ENCODE measurements around the gene IGF2BP2. TPM values are rescaled to one million over a fixed set of nuclear protein-coding genes. Genes with fewer than 3 reads are reported as not detected.

The IGF2BP2 gene
- polyA plus RNA-seq, 2 of the 4 experiments (the other 2 are of a cell fraction): 2.2 to 6.1 TPM

DNA sequence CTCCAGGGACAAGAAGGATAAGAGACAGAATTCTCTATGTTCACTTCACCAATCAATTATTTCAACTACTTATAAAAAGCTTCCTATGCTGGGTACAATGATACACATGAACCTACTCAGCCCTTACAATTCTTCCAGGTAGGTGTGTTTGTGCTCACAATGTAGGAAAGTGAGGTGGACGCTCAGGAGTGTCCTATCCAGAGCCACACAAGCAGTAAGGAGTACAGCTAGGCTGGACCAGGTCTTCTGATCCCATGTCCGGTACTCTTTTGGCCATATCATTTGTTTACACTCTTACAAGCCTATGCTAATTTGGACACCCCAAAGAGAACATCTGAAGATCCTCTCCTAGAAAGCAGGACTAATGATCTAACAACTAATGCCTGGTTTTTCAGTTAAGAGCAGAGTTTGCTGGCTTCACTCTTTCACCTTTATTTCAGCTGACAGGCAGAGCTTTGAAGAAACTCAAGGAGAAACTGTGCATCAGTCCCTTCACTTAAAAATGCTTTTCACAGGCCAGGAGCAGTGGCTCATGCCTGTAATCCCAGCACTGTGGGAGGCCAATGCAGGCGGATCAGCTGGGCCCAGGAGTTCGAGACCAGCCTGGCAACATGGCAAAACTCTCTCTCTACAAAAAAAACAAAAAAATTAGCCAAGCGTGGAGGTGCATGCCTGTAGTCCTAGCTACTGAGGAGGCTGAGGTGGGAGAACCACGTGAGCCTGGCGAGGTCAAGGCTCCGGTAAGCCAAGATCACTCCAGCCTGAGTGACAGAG, 27.5 kb downstream of the IGF2BP2 start:
- DNase-seq (ENCODE audit: low read depth in 1 of 2, low spot score in 1 of 2): no peak
- CTCF ChIA-PET: interaction anchor here (1.0 to 1.8 kb wide), 4 partner anchors 10 to 146 kb away, joined by 3 to 5 read pairs (median 4); no protein-coding TSS in a partner anchor
- peak overlapping the region; percentile 71 for H3K4me2 ChIP-seq
- H3K4me1 ChIP-seq: peaks cover 25% of the 10 kb centered on the region
- 69% methylated on average over 8 of the region's 8 CpGs for WGBS (ENCODE audit: missing lambda C conversion rate)
- 0 out of 6 replicates have a peak overlapping the region, but pooled peaks of 1 of the 2 experiments have one; percentile 8 for H3K27ac ChIP-seq
- no peak for FAIRE-seq
- peak; percentile 58 to 60; a peak in 5 of 6 replicates for ATAC-seq
- TF ChIP-seq HOXB5 (CRISPR knock-in tag; IDR thresholded peaks at IDR 0.05) (no peak), CEBPB (IDR thresholded peaks at IDR 0.05) (no peak), NFE2L2 (conservative IDR thresholded peaks at IDR 0.05; ENCODE audit: low read length) (no peak), JUNB (IDR thresholded peaks at IDR 0.05) (no peak), BCL3 (IDR thresholded peaks at IDR 0.05) (no peak)
- TF ChIP-seq, protein P1, sequence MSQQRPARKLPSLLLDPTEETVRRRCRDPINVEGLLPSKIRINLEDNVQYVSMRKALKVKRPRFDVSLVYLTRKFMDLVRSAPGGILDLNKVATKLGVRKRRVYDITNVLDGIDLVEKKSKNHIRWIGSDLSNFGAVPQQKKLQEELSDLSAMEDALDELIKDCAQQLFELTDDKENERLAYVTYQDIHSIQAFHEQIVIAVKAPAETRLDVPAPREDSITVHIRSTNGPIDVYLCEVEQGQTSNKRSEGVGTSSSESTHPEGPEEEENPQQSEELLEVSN (IDR thresholded peaks at IDR 0.05; ENCODE audit: borderline replicate concordance, low read depth): no peak
- POLR2A ChIA-PET: interaction anchor here (0.6 kb wide), 1 partner anchor 140 kb away, joined by 5 read pairs; the partner anchor contains the start of gene TRA2B
- no peaks in the 10 kb centered on the region for H3K9me3 ChIP-seq
- no peak overlapping the region for H3K4me3 ChIP-seq

- Histone ChIP-seq H3K4me2 (peak overlapping the region; percentile 71), H3K4me3 (no peak overlapping the region), H3K27ac (peak overlapping the region in 1 of 2 experiments; percentile 8; a peak in 1 of 6 replicates), H3K4me1 (peaks cover 25% of the 10 kb centered on the region), H3K9me3 (no peaks in the 10 kb centered on the region)
- no peak for FAIRE-seq
- ChIA-PET POLR2A (interaction anchor here (0.6 kb wide), 1 partner anchor 141 kb away, joined by 5 read pairs; the partner anchor contains the start of gene TRA2B), CTCF (interaction anchor here (1.0 to 1.8 kb wide), 4 partner anchors 10 to 147 kb away, joined by 3 to 5 read pairs (median 4); no protein-coding TSS in a partner anchor)
- 11% methylated on average over 7 of the region's 7 CpGs for WGBS (ENCODE audit: missing lambda C conversion rate)
- peak; percentile 55 to 77 for DNase-seq (ENCODE audit: low read depth in 1 of 2, low spot score in 1 of 2)
- peak; percentile 98 to 99 for ATAC-seq
- TF ChIP-seq JUNB (IDR thresholded peaks at IDR 0.05): peak; percentile 87
- TF ChIP-seq FOSL2 (IDR thresholded peaks at IDR 0.05): peak; percentile 66; the same call in 1 of the 2 replicates
- peak; percentile 95 for TF ChIP-seq FOSL2 (CRISPR knock-in tag; IDR thresholded peaks at IDR 0.05)
- TF ChIP-seq MAFK (IDR thresholded peaks at IDR 0.05; ENCODE audit: partially characterized antibody): peak; percentile 62
- TF ChIP-seq POLR2AphosphoS2 (conservative IDR thresholded peaks at IDR 0.05; ENCODE audit: low read length): no peak
- TF ChIP-seq MAZ (IDR thresholded peaks at IDR 0.05; ENCODE audit: borderline replicate concordance, low read depth, low read length): no peak
- peak; percentile 32; the same call in 1 of the 2 replicates for TF ChIP-seq GATA3 (IDR thresholded peaks at IDR 0.05; ENCODE audit: borderline replicate concordance)
- TF ChIP-seq ZFP36 (IDR thresholded peaks at IDR 0.05; ENCODE audit: borderline replicate concordance, partially characterized antibody): no peak
- TF ChIP-seq HOXA7 (CRISPR knock-in tag; IDR thresholded peaks at IDR 0.05): no peak
These were observed 28.3 kb downstream of the IGF2BP2 start for GRCh38 chr3:185796431-185797107.

GRCh38 chr3:185793381-185793780, 31.5 kb downstream of the IGF2BP2 start:
- H3K4me3 ChIP-seq: no peak overlapping the region
- H3K27ac ChIP-seq: no peak overlapping the region
- WGBS (ENCODE audit: missing lambda C conversion rate): 100% methylated on average over 4 of the region's 4 CpGs
- no peak for ATAC-seq
- TF ChIP-seq KDM5A (IDR thresholded peaks at IDR 0.05): no peak
- no peak for TF ChIP-seq EHMT2 (IDR thresholded peaks at IDR 0.05; ENCODE audit: low read depth)
- TF ChIP-seq FOSB (CRISPR knock-in tag; IDR thresholded peaks at IDR 0.05): no peak
- TF ChIP-seq RCOR1 (IDR thresholded peaks at IDR 0.05; ENCODE audit: low read depth, low read length): no peak
- TF ChIP-seq SREBF2 (IDR thresholded peaks at IDR 0.05): no peak
- no peak for TF ChIP-seq GATA3 (IDR thresholded peaks at IDR 0.05; ENCODE audit: borderline replicate concordance)
- H3K4me1 ChIP-seq: peaks cover 25% of the 10 kb centered on the region
- H3K4me2 ChIP-seq: no peak overlapping the region
- CTCF ChIA-PET: no interaction called here
- no peak for DNase-seq (ENCODE audit: low read depth in 1 of 2, low spot score in 1 of 2)
- H3K9me3 ChIP-seq: no peaks in the 10 kb centered on the region
- POLR2A ChIA-PET: no interaction called here
- FAIRE-seq: no peak

Data from A549 (cell line).